Prostate gland (tissue), 1 donor: ENCODE data around the gene CDC42BPB.

Experiments used
- POLR2A ChIP-seq: fragments of 450-650 bp; IDR thresholded peaks from one replicate; pipeline ENCODE4 v1.6.1; 2016; ENCODE audit warnings: antibody characterized with exemption, mild to moderate bottlenecking
- POLR2AphosphoS5 ChIP-seq: sonication (generic); formaldehyde crosslinking; IDR thresholded peaks from one replicate; pipeline ENCODE4 v1.6.1; 2017; ENCODE audit warnings: antibody characterized with exemption

GRCh38 chr14:102918438-102918837 lies 138.9 kb downstream of the CDC42BPB start:
- no peak for TF ChIP-seq POLR2AphosphoS5
- no peak for TF ChIP-seq POLR2A
